Esophagus muscularis mucosa (tissue), 4 donors: ENCODE data around the gene C1QTNF7. TPM values are rescaled to one million over a fixed set of nuclear protein-coding genes. Genes with fewer than 3 reads are reported as not detected.
A peak's percentile ranks its signal among the peaks of the same experiment; 100 is the strongest.

ENCODE experiments used
- DNase-seq: peaks from one replicate; pipeline ENCODE4 v3.0.0-alpha.2; 2017; ENCODE audit errors: extremely low spot score
- H3K27ac ChIP-seq, 4 donors: fragments of 200-600 bp; sonication (generic); replicated peaks in 1 of 4; 1 replicate in 3 of 4; 2 replicates in 1 of 4; pipeline ENCODE4 v1.5.1; 2016 to 2019; ENCODE audit warnings: mild to moderate bottlenecking in 1 of 4
- H3K27me3 ChIP-seq, 4 donors: fragments of 200-600 bp; sonication (generic); one replicate each; pipeline versions ENCODE4 v1.5.1 to v1.6.0; 2016 to 2019
- H3K36me3 ChIP-seq, 4 donors: fragments of 200-600 bp; sonication (generic); one replicate each; pipeline ENCODE4 v1.5.1; 2016 to 2019
- H3K4me1 ChIP-seq, 4 donors: fragments of 200-600 bp; sonication (generic); one replicate each; pipeline ENCODE4 v1.5.1; 2016 to 2019
- H3K4me3 ChIP-seq, 4 donors: fragments of 200-600 bp; sonication (generic); 1 replicate in 2 of 4; 2 replicates in 2 of 4; pipeline ENCODE4 v1.5.1; 2016 to 2019; ENCODE audit warnings: mild to moderate bottlenecking in 4 of 4, moderate library complexity in 1 of 4
- H3K9me3 ChIP-seq, 4 donors: fragments of 200-600 bp; sonication (generic); 1 replicate in 3 of 4; 2 replicates in 1 of 4; pipeline ENCODE4 v1.5.1; 2016 to 2019
- EP300 ChIP-seq: sonication (generic); formaldehyde crosslinking; IDR thresholded peaks from one replicate; pipeline ENCODE4 v1.6.1; 2017; ENCODE audit warnings: antibody characterized with exemption
- POLR2A ChIP-seq: fragments of 450-650 bp; IDR thresholded peaks from one replicate; pipeline ENCODE4 v1.6.1; 2017; ENCODE audit warnings: antibody characterized with exemption, moderate library complexity, mild to moderate bottlenecking, low read depth
- POLR2AphosphoS5 ChIP-seq, 2 donors: sonication (generic); formaldehyde crosslinking; IDR thresholded peaks; one replicate each; pipeline ENCODE4 v1.6.1; 2017; ENCODE audit warnings: antibody characterized with exemption in 2 of 2
- WGBS: methylation state at CpG from one replicate; pipeline ENCODE4 v1.1.5; 2018; 5-methylcytosine and 5-hydroxymethylcytosine counted together
- intact Hi-C: fragments of 100-400 bp; cut with DNase I; formaldehyde crosslinking; loops from one replicate; pipeline ENCODE4 v1.15.1; 2023
- total RNA-seq, 4 donors: library from RNA; depleted of rRNA; stranded (reverse); fragments of >200 nt; gene quantifications; one replicate each; pipeline versions ENCODE4 v1.1.0 to v1.2.1, GENCODE V29; 2016
- TF ChIP-seq, protein P1 (sequence below), 3 experiments: fragments of 200-600 bp in 2 of 3; fragments of 450-650 bp in 1 of 3; sonication (generic) in 2 of 3; IDR thresholded peaks; one replicate each; pipeline ENCODE4 v1.5.1; 2017 to 2019; ENCODE audit warnings: antibody characterized with exemption in 3 of 3, mild to moderate bottlenecking in 2 of 3, moderate library complexity in 1 of 3

Gene C1QTNF7
- total RNA-seq, 4 donors from 2014 or later, result 15.7 to 41.9 (median 26.0) TPM

DNA sequence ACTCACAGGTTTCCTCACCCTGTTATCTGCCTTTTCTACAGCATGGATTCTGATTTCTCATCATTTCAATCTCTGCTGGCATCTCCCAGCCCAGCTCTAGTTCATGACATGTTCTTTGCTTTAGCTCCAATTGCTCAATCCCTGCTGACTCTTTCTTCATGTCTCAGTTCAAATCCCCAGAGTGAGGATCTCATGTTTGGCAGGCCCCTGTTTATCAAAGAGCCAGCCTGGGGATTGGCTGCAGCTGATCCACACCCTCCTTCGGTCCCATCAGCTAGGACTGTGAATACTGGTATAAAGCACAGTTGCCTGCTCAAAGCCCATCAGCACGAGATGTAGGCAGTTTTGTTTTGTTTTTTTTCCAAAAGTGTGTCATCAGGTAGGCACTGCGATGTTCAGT, 27.5 kb downstream of the C1QTNF7 start:
- H3K4me3 ChIP-seq, result no peak overlapping the region
- peaks cover 39 to 60% (median 52%) of the 10 kb centered on the region in 4 donors for H3K4me1 ChIP-seq
- TF ChIP-seq POLR2A (no peak), EP300 (no peak), POLR2AphosphoS5 (IDR thresholded peaks at IDR 0.05) (peak; percentile 65 to 72)
- TF ChIP-seq, protein P1, sequence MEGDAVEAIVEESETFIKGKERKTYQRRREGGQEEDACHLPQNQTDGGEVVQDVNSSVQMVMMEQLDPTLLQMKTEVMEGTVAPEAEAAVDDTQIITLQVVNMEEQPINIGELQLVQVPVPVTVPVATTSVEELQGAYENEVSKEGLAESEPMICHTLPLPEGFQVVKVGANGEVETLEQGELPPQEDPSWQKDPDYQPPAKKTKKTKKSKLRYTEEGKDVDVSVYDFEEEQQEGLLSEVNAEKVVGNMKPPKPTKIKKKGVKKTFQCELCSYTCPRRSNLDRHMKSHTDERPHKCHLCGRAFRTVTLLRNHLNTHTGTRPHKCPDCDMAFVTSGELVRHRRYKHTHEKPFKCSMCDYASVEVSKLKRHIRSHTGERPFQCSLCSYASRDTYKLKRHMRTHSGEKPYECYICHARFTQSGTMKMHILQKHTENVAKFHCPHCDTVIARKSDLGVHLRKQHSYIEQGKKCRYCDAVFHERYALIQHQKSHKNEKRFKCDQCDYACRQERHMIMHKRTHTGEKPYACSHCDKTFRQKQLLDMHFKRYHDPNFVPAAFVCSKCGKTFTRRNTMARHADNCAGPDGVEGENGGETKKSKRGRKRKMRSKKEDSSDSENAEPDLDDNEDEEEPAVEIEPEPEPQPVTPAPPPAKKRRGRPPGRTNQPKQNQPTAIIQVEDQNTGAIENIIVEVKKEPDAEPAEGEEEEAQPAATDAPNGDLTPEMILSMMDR (IDR thresholded peaks at IDR 0.05), result no peak
- H3K36me3 ChIP-seq, result no peaks in the 10 kb centered on the region
- intact Hi-C loops, result loop anchor here (10.0 kb wide), 2 partner anchors 130 to 450 kb away; partner anchors contain the start of gene CPEB2
- WGBS, result 84% methylated on average over 3 of the region's 3 CpGs
- no peaks in the 10 kb centered on the region for H3K9me3 ChIP-seq
- H3K27me3 ChIP-seq, result no peaks in the 10 kb centered on the region
- peak overlapping the region; percentile 38 to 72 (median 56) for H3K27ac ChIP-seq
- DNase-seq, result peak; percentile 92

DNA sequence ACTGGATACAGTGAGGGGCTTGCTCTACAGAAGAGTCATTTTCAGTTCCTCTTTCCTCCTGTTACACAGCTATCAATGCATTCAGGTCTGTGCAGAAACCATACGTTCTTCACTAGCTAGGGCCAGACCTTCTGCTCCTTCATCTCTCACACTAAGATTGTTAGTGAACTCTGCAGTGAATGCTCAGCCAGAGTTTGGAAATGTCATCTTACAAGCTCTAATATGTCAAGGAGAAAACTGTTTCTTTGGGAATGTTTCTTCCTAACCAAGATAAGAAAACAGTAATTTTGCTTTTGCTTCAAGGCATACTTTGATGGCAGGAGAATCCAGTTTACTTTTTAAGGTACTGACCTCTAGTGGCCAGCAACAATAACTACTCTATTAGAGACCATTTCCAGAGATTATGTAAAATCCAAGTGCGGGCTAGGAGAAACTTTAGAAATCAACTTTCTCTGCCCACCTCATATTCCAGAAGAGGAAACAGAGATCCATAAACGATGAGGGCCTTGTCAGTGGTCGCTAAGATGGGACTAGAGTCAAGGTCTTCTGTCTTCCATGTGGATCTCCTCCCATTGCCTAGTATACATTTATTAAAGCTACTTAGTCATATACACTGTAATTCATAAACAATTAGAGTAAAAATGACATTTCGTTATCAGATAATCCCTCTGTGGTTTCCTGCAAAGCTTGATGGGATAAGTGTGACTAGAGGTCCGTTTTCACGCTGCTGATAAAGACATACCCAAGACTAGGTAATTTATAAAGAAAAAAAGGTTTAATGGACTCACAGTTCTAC, 29.8 kb downstream of the C1QTNF7 start:
- Histone ChIP-seq H3K36me3 (no peaks in the 10 kb centered on the region), H3K27me3 (no peaks in the 10 kb centered on the region), H3K4me3 (peak overlapping the region in 1 of 4 donors; percentile 13), H3K4me1 (peaks cover 17 to 38% (median 31%) of the 10 kb centered on the region in 4 donors), H3K27ac (peak overlapping the region; percentile 48 to 69 (median 61)), H3K9me3 (no peaks in the 10 kb centered on the region)
- 26% methylated on average over 7 of the region's 7 CpGs for WGBS
- intact Hi-C loops, result loop anchor here (2.0 to 10.0 kb wide), 3 partner anchors 133 to 453 kb away; partner anchors contain the start of gene CPEB2
- TF ChIP-seq POLR2A (no peak), POLR2AphosphoS5 (IDR thresholded peaks at IDR 0.05) (no peak), EP300 (no peak)
- TF ChIP-seq, protein P1 (IDR thresholded peaks at IDR 0.05), result peak; percentile 75 to 76 (median 76)
- peak; percentile 68 for DNase-seq

DNA sequence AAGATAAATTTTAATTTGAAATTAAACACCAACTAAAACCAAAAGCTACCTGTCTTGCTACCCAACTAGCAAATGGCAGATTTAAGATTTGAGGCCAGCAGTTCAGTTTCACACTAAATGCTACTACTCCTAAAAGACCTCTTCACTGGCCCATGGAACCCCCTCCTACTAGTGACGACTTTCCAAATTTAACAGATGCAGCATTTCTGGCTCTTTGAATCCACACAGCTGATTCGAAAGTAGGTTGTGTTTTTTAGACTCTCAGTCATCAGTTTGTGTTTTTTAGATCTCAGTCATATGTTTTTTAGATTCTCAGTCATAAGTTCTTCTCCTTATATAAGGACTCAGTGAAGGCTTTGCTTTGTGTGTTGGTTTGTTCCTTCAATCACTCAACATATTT, 30.8 kb downstream of the C1QTNF7 start:
- Histone ChIP-seq H3K4me1 (peaks cover 15 to 34% (median 27%) of the 10 kb centered on the region in 4 donors), H3K9me3 (no peaks in the 10 kb centered on the region), H3K27ac (no peak overlapping the region), H3K4me3 (no peak overlapping the region), H3K36me3 (no peaks in the 10 kb centered on the region), H3K27me3 (no peaks in the 10 kb centered on the region)
- intact Hi-C loops, result loop anchor here (10.0 kb wide), 2 partner anchors 134 to 454 kb away; partner anchors contain the start of gene CPEB2
- WGBS, result 72% methylated on average over 2 of the region's 2 CpGs
- no peak for TF ChIP-seq EP300
- no peak for TF ChIP-seq POLR2AphosphoS5 (IDR thresholded peaks at IDR 0.05)
- peak; percentile 39 for DNase-seq

DNA sequence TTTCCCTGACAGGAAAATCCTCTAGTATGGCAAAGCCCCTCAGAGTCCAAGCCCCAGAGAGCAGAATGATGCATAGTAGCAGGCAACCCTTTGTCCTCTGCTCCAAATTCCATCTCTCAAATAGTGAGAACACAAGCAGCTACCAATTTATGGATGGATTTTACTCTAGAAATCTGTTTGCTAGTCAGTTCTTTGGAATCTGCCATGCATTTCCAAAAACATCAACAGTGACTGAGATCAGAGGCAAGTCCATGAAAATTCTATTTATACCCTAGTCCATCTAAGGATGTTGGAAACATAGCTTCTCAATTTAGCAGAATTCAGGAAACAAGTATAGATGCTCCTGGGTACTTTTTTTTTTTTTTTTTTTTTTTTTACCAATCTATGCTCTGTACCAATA, 31.9 kb downstream of the C1QTNF7 start:
- Histone ChIP-seq H3K27ac (no peak overlapping the region), H3K36me3 (no peaks in the 10 kb centered on the region), H3K27me3 (no peaks in the 10 kb centered on the region), H3K4me1 (peaks cover 13 to 34% (median 29%) of the 10 kb centered on the region in 4 donors), H3K4me3 (no peak overlapping the region), H3K9me3 (no peaks in the 10 kb centered on the region)
- intact Hi-C loops, result loop anchor here (10.0 kb wide), 2 partner anchors 135 to 455 kb away; partner anchors contain the start of gene CPEB2
- peak; percentile 60 for DNase-seq
- TF ChIP-seq POLR2A, result no peak
- no peak for TF ChIP-seq EP300

DNA sequence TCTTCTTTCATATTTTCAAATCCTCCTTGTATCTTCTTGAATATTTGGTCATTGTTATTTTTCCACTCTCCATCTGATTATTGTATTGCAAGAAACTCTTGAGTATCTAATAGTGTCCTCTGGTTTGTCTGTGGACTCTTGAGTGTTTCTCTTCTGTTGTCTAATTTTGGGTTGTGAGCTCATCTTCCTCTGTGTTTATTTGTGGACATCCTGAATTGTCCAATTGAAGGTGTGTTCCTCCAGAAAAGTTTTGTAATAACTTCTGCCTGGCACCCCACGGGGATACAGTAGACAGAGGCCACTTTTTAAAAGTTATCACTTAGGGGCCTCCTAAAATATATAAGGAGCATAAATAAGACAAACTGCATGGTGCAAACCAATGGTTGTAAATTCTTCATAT, 38.8 kb downstream of the C1QTNF7 start:
- TF ChIP-seq POLR2A (no peak), POLR2AphosphoS5 (IDR thresholded peaks at IDR 0.05) (no peak), EP300 (no peak)
- TF ChIP-seq, protein P1 (IDR thresholded peaks at IDR 0.05), result no peak
- H3K27ac ChIP-seq, result peak overlapping the region in 2 of 4 donors; percentile 5 to 6
- WGBS, result 68% methylated on average over 1 of the region's 1 CpG
- H3K4me3 ChIP-seq, result no peak overlapping the region
- H3K36me3 ChIP-seq, result no peaks in the 10 kb centered on the region
- no peak for DNase-seq
- intact Hi-C loops, result no loop called here
- H3K4me1 ChIP-seq, result peaks cover 11 to 38% (median 32%) of the 10 kb centered on the region in 4 donors
- H3K27me3 ChIP-seq, result no peaks in the 10 kb centered on the region
- H3K9me3 ChIP-seq, result no peaks in the 10 kb centered on the region
